ENCODE results near the gene DUT.
"Not testable (repeated sequence)": the region's sequence is repeated elsewhere in the genome, so short reads cannot be mapped to it uniquely, and the experiment has no call there.

Gene DUT

DNA sequence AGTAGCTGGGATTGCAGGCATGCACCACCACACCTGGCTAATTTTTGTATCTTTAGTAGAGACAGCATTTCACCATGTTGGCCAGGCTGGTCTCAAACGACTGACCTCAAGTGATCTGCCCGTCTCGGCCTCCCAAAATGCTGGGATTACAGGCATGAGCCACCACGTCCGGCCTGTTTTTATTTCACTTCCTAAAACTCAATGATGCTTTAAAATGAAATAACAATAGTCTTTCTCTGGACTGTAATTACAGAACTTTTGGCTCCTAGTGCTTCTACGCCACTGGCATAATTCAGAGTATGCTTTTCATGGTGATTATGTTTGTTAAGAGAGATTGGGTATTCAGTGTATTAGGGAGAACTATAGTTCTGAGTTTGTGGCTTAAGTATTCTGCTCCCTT, 5.0 kb upstream of the DUT start:
- DNase-seq (ENCODE audit: low spot score) = not testable (repeated sequence)

DNA sequence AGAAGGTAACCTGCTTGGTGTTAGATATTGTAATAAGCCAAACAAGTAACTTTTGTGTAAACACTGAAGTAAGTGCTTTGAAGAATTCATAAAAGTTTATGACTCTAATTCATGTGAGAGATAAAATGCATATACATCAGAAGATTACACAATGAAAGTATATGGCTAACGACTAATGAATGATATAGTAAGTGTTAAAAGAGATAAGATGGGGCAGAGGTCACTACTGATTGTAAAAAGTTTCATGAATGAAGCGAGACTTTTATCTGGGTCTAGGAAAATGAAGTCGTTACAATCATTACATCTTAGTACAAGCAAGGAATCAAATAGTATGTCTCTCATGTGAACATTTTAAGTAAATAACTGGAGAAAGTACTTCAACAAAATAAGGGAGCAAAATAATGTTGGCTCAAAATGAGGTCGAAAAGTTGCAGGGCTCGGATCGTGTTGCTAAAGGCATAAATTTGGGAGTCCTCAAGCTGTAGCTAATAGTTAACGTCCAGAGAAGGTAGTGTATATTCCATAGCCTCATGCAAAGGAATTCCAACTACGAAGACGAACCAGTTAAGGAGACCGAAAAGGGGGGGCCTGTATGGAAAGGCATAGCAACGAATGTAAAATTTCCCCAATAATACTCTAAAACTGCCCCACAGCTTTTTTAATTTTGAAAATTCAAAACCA, 984 bp upstream of the DUT start:
- DNase-seq (ENCODE audit: low spot score) = no peak

DNA sequence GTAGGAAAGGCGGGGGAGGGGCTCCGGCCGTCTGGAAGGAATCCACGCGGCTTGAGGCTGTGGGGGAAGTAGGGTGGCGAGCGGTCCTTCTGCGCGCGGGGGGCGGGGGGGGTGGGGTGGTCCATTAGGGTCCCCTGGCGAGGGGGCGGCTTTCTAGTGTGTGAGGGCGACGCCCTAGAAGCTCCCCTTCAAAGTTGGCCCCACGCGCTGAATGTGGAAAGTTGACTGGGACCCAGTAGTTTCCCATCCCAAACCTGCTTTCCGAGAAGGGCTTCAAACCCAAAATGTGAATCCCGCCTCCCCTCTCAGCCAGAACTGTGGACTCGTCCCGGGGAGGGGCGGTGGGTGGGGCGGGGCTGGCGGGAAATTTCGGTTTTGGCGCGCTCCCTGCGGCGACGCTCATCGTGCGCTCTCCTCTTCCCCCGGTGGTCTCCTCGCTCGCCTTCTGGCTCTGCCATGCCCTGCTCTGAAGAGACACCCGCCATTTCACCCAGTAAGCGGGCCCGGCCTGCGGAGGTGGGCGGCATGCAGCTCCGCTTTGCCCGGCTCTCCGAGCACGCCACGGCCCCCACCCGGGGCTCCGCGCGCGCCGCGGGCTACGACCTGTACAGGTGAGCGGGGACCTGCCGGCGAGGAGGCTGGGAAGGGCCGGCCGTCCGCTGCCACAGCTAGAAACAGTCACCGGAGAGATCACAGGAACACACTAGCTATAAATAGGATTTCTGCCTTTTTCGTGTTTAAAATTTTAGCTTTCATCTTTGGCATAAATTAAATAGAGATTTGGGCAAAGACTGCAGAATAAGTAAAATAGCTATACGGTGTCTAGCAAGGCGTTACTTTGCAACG, 790 bp downstream of the DUT start:
- peak; percentile 77 for DNase-seq (ENCODE audit: low spot score)

DNA sequence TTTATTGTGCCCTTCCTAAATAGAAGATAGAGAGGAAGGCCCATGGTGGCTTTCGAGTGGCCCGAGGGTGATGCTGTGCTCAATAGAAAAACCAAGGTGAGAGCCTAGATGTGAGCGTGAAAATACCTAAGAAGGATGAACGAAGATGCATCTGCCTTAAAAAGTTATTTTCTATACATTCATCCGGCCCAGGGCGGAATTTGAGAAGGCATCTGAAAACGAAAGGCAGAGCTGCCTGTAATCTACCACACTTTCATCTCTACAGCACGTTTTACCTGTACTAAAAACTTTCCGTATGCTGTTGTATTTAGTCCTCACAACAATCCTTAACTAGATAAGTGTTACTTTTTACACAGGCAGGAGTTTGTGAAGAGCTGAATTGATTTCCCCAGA, 1.4 kb downstream of the DUT start:
- DNase-seq (ENCODE audit: low spot score) = no peak

DNA sequence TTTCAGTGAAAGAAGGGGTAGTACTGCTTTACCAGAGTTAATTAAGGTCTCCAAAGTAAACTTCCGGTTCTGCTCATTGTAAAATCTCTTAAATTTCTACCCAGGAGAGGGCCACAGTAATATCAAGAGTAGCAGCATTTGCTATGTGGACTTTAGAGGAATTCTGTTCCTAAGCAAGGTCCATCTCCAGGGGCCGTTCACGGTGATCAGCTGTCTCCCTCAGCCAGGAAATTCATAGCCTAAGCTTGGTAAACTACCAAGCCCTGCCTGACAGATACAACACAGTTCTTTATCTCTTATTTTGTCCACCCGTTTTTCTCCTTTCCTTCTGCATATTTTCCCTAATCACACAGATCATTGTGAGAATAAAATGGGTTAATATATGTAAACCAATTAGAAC, 2.3 kb downstream of the DUT start:
- no peak for DNase-seq (ENCODE audit: low spot score)

DNA sequence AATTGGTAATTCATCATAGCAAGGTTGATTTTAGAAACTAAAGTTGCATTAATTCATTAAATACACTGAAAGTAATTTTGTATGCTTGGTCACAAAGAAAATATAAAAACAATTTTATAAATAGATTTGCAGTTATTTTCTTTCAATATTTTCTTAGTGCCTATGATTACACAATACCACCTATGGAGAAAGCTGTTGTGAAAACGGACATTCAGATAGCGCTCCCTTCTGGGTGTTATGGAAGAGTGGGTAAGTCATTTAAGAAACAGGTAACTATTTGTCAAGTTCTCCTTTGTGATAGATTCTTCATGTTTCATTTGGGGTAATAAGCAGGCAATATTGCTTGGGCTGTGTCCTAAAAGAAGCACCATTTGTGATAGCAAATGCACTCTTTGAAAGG, 3.0 kb downstream of the DUT start:
- no peak for DNase-seq (ENCODE audit: low spot score)

DNA sequence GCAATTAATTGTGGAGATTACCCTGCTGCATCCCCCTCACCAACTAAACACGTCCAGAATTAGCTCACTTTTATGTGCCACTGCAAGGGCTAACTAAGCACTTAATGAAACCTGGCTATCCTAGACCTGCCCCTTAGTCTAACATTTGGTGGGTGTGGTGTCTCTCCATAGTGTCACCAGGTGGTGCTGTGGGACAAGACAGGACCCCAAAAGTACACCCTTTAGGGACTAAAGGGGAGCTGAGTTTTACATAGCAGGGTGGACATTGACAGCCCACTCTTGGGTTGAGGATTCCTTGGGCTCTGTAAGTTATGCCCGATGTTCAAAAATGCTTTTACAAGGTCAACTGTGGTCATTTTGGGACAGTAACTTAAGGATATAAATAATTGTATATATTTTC, 5.7 kb downstream of the DUT start:
- DNase-seq (ENCODE audit: low spot score) = peak; percentile 25

DNA sequence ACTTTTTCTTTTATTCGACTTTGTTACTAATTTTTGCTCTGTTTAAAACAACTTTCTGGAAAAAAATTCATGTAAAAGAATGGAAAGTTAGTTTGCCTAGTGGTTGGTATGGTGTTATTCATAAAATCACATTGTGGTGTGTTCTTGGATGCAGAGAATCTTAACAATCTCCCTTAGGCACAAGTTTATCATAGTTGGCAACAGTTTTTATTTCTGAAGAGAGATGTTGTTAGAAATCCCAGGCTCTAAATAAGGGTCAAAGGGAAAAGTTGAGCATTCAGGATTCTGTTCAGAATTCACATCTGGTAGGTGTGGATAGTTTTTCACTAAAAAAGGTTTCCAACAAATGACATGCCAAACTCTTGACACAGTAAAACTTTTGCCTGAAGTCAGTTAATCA, 6.4 kb downstream of the DUT start:
- no peak for DNase-seq (ENCODE audit: low spot score)

DNA sequence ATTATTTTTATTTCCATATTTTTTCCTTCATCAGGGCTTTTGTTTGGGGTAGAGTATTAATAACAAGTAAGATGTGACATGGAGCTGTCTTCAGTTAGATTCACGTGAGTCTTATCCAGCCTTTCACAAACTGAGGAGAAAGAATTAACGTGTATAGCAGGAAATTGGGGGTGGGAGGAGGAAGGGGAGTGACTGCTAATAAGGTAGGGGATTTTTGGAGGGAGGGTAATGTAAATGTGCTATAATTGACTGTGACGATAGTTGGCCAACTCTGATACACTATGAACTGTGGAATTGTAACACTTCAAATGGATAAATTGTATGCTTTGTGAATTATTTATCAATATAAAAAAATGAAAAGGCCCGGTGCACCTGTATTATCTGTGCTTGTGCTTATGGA, 8.9 kb downstream of the DUT start:
- no peak for DNase-seq (ENCODE audit: low spot score)

DNA sequence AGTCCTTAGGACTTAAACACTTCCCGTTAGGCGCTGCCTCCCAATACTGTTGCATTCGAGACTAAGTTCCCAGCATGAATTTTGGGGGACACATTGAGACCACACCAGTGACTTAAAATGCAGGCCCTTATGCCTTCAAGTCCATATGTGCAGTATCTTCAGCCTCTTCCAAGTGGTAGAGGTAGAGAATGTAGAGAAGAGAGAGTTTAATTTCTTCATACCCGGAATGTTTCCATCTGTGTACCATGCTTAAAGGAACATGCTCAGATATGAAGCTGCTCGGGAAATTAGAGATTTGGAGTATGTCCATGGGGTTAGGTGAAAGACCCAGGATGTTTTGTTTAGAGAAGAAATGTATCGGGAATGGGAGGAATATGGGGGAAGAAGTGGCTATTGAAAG, 12.6 kb downstream of the DUT start:
- DNase-seq (ENCODE audit: low spot score) = no peak

DNA sequence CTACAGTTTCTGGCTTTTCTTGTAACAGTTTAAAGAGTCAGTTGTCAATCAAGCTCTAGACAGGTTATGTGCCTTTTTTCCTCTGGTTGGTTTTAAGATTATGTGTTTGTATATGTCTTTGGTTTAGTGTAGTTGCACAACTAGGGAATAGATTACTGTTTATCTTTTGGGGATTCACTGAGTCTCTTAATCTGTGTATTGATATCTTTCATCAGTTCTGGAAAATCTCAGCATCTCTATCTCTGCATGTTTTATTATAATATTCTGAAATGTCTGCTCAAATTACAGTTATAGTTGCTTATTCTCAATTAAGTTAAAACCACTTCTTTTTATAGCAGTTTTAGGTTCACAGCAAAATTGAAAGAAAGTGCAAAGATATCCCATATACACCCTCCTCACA, 14.3 kb downstream of the DUT start:
- no peak for DNase-seq (ENCODE audit: low spot score)

DNA sequence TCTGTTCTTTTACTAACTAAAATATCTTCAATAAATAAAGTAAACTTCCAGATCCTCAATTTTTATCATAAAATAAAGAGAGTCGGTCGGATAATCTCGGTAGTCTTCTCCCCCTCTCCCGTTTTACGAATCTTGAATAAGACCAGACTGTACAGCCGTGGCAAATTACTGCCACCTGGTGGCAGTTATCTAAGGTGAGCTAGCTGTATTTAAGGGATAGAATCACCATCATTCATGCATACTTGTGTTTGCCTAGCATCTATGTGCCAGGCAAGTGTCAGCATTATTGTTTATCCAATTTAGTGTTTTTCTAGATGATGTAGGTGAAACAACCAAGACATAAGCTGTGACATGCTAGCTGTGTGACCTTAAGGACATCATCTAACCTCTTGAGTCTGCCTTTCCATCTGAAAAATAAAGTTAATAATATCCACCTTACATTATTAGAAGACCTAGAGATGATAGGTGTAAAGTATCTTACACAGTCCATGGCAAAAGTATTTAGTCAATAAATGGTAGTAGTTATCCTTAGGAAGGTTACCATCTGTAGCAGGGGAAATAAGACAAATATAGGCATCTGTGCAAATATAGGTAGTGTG, 21.3 kb downstream of the DUT start:
- peak; percentile 81 for DNase-seq (ENCODE audit: low spot score)

DNA sequence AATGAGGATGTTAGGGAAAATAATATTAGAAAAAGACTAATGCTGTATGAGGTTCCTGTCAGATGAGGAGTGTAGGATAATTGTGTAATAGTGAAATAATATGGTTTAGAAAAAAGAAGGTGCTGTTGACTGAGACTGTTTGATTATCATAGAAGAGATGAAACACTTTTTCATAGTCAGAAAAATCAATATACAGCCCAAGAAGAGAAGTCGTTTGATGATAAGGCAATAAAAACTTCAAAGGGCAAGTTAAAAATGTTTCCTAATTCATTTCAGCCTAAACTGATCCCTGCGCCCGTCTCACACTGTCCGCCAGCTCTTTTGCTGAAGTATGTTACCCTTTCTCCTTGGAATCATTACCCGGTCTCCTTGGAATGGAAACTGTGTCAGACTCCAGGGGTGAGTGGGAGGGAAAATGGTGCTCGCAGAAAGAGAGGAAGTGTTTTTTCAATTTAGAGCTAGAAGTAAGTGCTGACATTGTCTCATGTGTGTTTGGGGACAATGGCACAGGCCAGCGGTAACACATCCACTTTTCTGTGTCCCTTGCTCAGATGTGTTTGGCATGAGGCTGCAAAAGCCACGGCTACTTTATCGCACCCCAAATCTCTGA, 23.6 kb downstream of the DUT start:
- DNase-seq (ENCODE audit: low spot score) = no peak

DNA sequence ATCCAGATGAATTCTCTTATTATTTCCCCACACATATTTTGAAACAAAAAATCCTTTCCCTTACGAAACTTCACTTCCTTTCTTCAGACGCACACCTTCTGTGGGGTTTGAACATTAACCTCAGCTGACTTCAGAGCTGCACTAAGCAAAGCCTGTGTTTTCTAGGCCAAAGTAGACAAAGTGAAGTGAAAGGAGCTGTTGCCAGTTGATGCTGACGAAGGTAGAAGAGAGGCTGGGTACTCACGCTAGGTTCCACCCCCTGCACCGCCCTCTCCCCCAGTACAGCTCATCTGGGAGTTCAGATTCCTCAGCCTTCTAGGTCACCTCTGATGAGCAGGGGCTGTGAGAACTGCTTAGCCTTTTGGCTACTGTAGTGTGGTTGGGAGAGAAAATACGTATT, 24.1 kb downstream of the DUT start:
- no peak for DNase-seq (ENCODE audit: low spot score)

DNA sequence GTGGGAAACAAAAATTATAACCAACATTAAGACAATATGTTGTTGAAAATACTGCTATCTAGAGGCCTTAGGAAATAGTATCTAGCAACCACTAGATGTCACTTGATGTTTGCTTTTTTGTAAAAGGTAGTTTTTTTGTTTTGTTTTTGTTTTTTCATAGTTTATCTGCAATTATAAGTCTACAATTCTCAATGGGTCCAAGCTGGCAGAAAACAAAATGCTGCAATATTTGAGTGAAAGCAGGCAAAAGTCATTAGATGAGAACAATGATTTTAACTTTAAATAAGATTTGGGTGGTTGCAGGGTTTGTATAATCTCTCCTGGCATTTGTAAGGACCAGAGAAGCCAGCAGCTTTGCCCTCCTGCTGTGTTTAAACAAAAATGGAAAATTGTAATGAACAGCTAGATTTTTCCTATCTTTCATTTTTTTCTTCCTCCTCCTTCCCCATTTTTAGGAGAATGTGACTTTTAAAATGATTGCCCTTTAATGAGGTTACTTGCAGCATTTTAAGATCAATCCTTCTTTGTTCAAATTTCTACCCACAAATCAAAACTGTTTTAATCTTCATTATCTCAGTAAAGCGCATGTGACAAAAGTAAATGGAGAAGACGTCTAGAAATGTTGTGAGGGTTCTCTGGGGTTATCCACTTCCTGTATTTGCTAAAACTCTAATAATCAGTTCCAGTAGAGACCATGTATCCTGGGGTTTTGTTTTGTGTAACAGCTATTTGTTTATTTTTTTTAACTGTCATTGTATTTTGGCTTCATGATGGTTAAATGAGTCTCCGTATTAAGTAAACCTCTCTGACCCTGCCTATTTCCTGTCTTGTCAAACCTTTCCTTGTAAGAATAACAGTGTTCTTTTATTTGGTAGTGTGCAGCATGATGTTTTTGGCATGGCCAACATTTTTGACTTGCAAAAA, 27.3 kb downstream of the DUT start:
- DNase-seq (ENCODE audit: low spot score) = peak; percentile 37

DNA sequence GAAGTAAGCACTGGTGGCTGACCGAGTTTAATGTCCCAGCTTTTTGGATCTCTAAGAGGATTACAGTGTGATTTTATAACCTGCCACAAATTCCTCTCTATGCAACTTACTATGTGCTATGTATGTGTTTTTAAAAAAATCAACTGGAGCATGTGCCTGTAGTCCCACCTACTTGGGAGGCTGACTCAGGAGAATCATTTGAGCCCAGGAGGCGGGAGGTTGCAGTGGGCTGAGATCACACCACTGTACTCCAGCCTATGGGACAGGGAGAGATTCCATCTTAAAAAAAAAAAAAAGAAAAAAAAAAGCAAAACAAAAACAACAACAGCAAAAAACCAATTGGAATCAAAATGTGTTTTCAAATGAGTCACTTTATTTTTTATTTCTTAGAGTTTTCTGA, 29.6 kb downstream of the DUT start:
- DNase-seq (ENCODE audit: low spot score) = no peak

DNA sequence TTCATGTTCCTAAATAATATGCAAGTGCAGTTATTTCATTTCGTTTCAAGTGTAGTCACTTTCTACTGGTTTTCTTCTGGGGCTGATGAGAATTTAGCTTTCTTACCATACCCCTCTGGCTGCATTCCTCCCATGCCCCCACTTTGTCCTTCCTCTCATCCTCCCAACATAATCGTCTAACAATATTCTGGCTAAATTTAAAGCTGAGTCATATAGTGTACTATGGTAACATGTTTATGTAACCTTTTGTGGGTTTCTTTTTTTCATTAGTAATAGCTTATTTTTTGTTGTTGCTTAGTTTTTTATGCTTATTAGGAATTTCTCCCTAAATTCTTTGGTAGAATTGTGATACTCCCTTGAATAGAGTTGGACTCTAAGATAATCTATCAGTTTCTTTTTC, 30.5 kb downstream of the DUT start:
- DNase-seq (ENCODE audit: low spot score) = no peak

DNA sequence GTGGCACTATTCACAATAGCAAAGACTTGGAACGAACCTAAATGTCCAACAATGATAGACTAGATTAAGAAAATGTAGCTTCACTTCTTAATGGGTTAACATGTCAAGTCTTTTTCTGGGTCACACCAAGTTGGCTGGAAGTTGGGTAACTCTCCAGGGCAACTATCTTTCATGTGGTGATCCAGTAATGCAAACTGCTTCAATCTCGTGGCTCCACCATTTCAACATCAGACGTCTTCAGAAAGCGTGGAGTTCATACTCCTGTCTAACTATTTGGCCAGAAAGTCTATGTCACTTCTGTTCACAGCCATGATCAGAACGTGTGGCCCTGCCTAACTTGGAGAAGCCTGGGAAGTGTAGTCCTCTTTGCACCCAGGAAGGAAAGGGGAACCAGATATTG, 32.2 kb downstream of the DUT start:
- DNase-seq (ENCODE audit: low spot score) = no peak

DNA sequence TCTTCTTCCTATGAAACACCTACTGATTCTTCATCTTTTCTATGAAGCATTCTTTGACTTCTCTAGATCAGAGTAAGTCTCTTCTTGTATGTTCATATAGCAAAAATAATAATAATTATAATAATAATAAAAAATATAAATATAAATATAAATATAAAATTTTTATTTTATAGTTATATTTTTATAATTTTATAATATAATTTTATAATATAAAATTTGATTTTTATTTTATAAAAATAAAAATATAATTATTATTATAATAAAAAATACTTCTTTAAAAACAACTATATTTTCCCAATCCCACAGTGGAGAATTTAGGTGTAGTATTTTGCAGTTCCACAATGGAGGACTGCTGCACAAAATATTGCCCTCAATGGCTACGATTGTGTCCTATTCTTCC, 34.3 kb downstream of the DUT start:
- no peak for DNase-seq (ENCODE audit: low spot score)

DNA sequence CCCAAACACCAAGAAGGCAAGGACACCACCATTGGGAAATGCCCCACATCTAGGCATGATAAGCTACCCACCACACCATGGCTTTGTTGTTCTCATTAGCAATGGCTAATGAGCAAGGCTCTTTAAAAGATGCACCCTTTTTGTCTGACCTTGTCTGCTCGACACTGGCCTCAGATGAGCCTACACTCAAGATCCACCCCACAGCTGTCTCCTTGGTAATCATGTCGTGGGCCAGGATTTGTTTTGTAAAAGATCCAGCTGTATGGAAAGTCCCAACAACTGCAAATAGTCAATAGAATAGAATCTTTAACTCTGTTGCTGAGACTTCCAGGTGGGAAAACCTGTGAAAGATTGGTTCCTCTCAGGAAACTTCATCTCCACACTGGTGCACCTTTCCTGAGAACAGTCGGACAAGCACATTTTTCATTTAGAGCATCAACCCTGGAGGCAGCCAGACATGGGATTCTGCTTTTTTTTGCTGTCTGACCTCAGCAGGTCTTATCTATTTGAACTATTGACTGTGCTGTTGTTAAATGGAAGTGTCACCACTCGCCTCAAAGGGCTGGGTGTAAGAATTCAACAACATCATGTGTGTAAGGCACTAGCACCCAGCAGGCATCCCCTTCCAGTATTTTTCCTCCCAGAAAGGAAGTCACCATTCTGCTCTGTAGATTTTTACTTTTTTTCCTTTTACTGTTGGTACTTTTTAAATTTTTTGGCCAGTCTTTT, 35.5 kb downstream of the DUT start:
- DNase-seq (ENCODE audit: low spot score) = no peak

DNA sequence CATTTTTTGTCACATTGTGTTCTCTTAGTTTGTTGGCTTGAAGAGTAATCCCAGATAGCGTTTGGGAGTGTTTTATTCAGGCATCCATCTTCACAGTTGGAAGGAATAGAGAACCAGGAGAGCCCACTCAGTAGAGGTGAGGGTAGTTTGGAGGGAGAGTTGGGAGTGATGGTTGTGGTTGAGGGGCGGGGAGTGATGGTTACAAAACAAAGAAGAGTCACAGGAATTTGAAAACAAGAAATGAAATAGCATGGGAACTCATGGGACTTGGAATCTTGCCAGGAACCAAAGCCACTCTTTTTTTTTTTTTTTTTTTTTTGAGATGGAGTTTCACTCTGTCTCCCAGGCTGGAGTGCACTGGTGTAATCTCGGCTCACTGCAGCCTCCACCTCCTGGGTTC, 36.3 kb downstream of the DUT start:
- DNase-seq (ENCODE audit: low spot score) = no peak

All from SK-N-DZ (cell line).